Amniotic stem cell (primary cell): Measurements from ENCODE around the gene ZNF568.

Source experiments
- DNase-seq: peaks from one replicate; lab custom pipeline; 2025; lab: John Stamatoyannopoulos, UW

Gene ZNF568

GRCh38 chr19:36999313-36999712 lies 83.2 kb downstream of the ZNF568 start:
- no peak for DNase-seq

- no peak for DNase-seq
Observed at GRCh38 chr19:37007587-37008220, 91.6 kb downstream of the ZNF568 start.

- DNase-seq, result no peak
Observed at GRCh38 chr19:37009871-37010270, 93.7 kb downstream of the ZNF568 start.

GRCh38 chr19:37012093-37012745 lies 96.1 kb downstream of the ZNF568 start:
- DNase-seq, result no peak

GRCh38 chr19:37014456-37014855 lies 98.3 kb downstream of the ZNF568 start:
- DNase-seq, result no peak

- DNase-seq, result no peak
Observed at GRCh38 chr19:37045140-37045539, 129.0 kb downstream of the ZNF568 start.
